Left renal pelvis (tissue), 4 donors: ENCODE data around the gene CFAP53. TPM values are rescaled to one million over a fixed set of nuclear protein-coding genes. Genes with fewer than 3 reads are reported as not detected.
"Not testable (repeated sequence)": the region's sequence is repeated elsewhere in the genome, so short reads cannot be mapped to it uniquely, and the experiment has no call there.

ENCODE experiments used
- DNase-seq, 4 donors: peaks; one replicate each; pipeline ENCODE4 v3.0.0-alpha.2; 2013; ENCODE audit warnings: low read depth in 4 of 4, low spot score in 3 of 4
- polyA plus RNA-seq, 4 donors: library from polyadenylated mRNA; unstranded; fragments of 120-200 nt; gene quantifications; one replicate each; pipeline ENCODE4 v1.2.1, GENCODE V29; 2013; ENCODE audit not compliant: insufficient read length in 4 of 4

CFAP53 gene
- polyA plus RNA-seq, 4 donors: 0.68 to 4.6 (median 3.9) TPM

- no peak for DNase-seq
These were observed 7.7 kb upstream of the CFAP53 start for GRCh38 chr18:50274044-50274442.

- DNase-seq: no peak
These were observed 7.1 kb upstream of the CFAP53 start for GRCh38 chr18:50273203-50274043.

- DNase-seq: no peak
These were observed 6.3 kb upstream of the CFAP53 start for GRCh38 chr18:50272568-50272967.

- DNase-seq: no peak
These were observed 1.9 kb upstream of the CFAP53 start for GRCh38 chr18:50268022-50268747.

GRCh38 chr18:50262977-50263376, 3.3 kb downstream of the CFAP53 start:
- no peak for DNase-seq

- no peak for DNase-seq
These were observed 15.4 kb downstream of the CFAP53 start for GRCh38 chr18:50250935-50251334.

- no peak for DNase-seq
These were observed 16.7 kb downstream of the CFAP53 start for GRCh38 chr18:50249576-50249975.

GRCh38 chr18:50247561-50247960, 18.7 kb downstream of the CFAP53 start:
- no peak for DNase-seq

- not testable (repeated sequence) for DNase-seq
These were observed 24.5 kb downstream of the CFAP53 start for GRCh38 chr18:50241768-50242167.

- no peak for DNase-seq
These were observed 26.2 kb downstream of the CFAP53 start for GRCh38 chr18:50240080-50240563.

GRCh38 chr18:50232419-50232818, 33.9 kb downstream of the CFAP53 start:
- DNase-seq: no peak

- DNase-seq: no peak
These were observed 34.7 kb downstream of the CFAP53 start for GRCh38 chr18:50231621-50232020.

- DNase-seq: not testable (repeated sequence)
These were observed 46.0 kb downstream of the CFAP53 start for GRCh38 chr18:50220249-50220648.

- no peak for DNase-seq
These were observed 47.7 kb downstream of the CFAP53 start for GRCh38 chr18:50218432-50219197.

- DNase-seq: no peak
These were observed 57.0 kb downstream of the CFAP53 start for GRCh38 chr18:50209311-50209710.

- DNase-seq: no peak
These were observed 58.6 kb downstream of the CFAP53 start for GRCh38 chr18:50207722-50208121.

GRCh38 chr18:50203801-50204604, 62.3 kb downstream of the CFAP53 start:
- DNase-seq: peak in 1 of 4 donors; percentile 47

GRCh38 chr18:50201476-50202018, 64.7 kb downstream of the CFAP53 start:
- DNase-seq: no peak

- no peak for DNase-seq
These were observed 66.4 kb downstream of the CFAP53 start for GRCh38 chr18:50199921-50200320.

- DNase-seq: no peak
These were observed 66.9 kb downstream of the CFAP53 start for GRCh38 chr18:50199346-50199855.
